Measurements from ENCODE around the gene HEBP1.
A peak's percentile ranks its signal among the peaks of the same experiment; 100 is the strongest.

The HEBP1 gene

DNA sequence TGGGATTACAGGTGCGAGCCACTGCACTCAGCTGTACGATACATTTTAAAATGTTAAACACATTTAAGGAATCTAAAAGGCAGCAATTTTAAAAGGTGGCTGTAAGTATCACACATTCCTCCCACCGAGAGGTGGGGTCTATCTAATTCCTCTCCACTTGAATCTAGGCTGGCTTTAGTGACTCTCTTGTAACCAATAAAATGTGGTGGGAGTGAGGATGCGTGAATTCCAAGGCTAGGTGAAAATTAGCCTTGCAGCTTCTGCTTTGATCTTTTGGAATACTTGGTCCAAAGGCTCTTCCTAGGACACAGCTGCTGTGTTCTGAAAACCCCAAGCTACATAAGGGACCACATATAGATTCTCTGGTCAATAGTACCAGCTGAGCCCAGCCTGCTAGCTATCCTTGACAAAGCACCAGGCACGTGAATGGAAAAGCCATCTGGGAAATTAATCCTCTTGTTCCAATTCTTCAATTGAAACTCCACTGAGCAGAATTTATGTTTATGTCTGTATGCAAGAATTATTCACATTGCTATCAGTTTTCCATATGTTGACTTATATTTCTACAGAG is 39.3 kb downstream of the HEBP1 start:
- H3K27ac ChIP-seq, result no peak overlapping the region
- H3K4me3 ChIP-seq, result no peak overlapping the region

- H3K4me3 ChIP-seq, result no peak overlapping the region
- no peak overlapping the region for H3K27ac ChIP-seq
Measured at GRCh38 chr12:12958886-12959285, 41.2 kb downstream of the HEBP1 start.

DNA sequence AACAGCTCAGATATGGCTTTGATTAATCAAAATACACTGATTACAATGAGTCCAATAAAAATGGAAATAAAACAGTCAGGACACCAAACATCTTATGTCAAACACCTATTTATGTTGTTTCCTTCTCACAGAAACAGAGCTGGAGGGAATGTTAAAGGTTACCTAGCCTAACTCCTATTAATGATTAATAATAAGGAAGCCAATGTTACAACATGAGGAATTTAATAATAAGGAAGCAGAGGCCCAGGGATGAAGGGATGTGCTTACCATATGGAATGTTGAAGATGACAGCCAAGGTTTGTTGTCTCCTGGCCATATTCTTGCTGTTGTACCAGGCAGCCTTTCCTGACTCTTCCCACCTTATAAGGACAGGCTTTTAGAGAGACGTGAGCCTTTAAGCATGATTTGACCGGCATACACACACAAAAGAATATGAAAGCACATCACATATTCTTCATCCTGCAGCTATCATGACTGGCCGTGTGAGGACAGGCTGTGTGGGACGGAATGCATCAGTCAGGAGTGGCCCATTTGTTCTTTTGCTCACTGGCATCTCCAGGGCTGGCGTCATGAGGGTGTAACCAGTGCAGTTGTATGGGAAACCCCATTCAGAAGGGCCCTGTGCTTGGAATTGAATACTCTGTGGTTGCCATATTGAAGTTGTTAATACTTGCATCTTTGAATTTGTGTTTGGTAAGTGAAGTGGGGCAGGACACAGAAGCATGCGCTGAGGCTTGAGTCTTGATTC is 45.0 kb downstream of the HEBP1 start:
- H3K27ac ChIP-seq, result no peak overlapping the region

GRCh38 chr12:12954356-12954755 is 45.7 kb downstream of the HEBP1 start:
- H3K4me3 ChIP-seq, result no peak overlapping the region
- H3K27ac ChIP-seq, result no peak overlapping the region

More for the DNA sequence above, 45.0 kb downstream of the HEBP1 start:
- H3K4me3 ChIP-seq, result no peak overlapping the region

GRCh38 chr12:12952036-12952435 is 48.0 kb downstream of the HEBP1 start, which contains the start of gene GPRC5D:
GPRC5D (minus strand) TSS chr12:12952170; CDS start chr12:12950384, 1,786 bp downstream.
- H3K27ac ChIP-seq, result no peak within 1 kb of the TSS
- no peak within 1 kb of the TSS for H3K4me3 ChIP-seq

DNA sequence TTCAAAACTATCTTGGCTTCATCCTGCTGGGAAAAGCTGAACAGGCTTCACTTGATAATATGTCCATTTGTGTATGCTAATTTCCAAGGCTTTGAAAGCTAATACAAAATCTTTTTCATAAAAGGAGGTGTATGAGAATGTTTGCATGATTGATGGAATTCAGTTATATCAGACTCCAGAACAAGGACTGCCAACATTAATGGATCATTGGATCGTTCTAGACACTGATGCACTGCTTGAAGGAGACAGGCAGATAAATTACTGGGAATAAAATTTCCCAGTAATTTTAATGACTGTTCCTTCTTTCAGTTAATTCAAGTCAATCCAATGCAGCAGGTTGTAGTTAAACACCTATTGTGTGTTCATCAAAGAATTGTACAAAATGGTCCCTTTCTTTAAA is 48.6 kb downstream of the HEBP1 start:
- Histone ChIP-seq H3K27ac (no peak overlapping the region), H3K4me3 (no peak overlapping the region)

GRCh38 chr12:12947902-12948301 is 52.2 kb downstream of the HEBP1 start:
- Histone ChIP-seq H3K4me3 (no peak overlapping the region), H3K27ac (no peak overlapping the region)

- Histone ChIP-seq H3K27ac (peak overlapping the region in 2 of 21 experiments; percentile 25 to 64), H3K4me3 (no peak overlapping the region)
Measured at GRCh38 chr12:12946686-12947355, 53.2 kb downstream of the HEBP1 start.

GRCh38 chr12:12945591-12945990 is 54.5 kb downstream of the HEBP1 start:
- Histone ChIP-seq H3K27ac (no peak overlapping the region), H3K4me3 (no peak overlapping the region)

GRCh38 chr12:12943586-12944260 is 56.3 kb downstream of the HEBP1 start:
- Histone ChIP-seq H3K27ac (peak overlapping the region in 1 of 21 experiments; percentile 31), H3K4me3 (no peak overlapping the region)

DNA sequence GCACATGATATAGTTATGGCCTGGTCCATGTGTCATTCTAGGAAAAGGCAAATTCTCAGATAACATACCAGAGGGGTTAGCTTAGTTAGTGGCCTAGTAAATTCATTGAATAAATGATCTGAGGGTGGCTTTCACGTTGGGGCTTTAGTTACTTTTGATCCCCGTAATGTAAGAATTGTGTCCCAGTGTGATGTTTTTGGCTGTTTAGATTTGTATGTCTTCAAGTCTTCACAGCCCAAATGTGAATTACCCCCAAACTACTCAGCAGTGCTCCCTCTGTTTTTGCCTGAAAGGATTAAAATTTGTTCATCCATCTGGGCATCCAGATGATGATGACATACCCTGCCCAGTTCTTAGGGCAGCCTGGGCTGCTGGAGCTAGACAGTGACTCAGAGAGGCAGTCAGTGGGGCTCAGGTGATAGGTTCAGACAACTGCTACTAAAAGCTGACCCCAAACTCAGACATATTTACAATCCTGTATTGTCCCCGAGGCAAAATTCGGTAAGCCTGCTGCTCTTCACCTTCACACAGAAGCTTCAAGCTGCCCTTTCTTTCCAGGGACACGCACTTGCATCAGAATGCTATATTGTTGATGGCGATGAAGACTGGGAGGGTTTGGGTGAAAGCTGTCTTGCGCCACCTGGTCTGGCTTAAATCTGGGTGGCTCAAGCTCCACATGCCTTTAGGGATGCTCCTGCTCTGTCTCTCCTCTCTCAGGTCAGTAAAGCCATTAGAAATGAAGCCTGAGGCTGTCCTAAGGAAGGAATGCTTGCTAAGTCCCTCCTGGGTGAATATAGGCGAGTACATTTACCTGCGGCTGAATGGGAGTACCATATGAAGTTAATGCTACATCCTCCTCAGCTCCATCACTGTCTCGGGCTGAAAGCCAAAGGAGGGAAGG is 58.4 kb downstream of the HEBP1 start:
- no peak overlapping the region for H3K27ac ChIP-seq

DNA sequence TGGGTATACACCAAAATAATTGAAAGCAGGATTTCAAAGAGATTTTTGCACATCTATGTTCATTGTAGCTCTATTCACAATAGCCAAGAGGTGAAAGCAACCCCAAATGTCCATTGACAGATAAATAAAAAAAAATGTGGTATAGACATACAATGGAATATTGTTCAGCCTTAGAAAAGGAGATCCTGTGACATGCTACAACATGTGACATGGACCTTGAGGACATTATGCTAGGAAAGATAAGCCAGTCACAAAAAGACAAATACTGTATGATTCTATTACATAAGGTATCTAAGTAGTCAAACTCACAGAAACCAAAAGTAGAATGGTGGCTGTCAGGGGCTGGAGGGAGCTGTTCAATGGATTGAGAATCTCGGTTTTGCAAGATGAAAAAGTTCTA is 60.2 kb downstream of the HEBP1 start:
- Histone ChIP-seq H3K4me3 (no peak overlapping the region), H3K27ac (no peak overlapping the region)

More for the DNA sequence above, 58.4 kb downstream of the HEBP1 start:
- no peak overlapping the region for H3K4me3 ChIP-seq

DNA sequence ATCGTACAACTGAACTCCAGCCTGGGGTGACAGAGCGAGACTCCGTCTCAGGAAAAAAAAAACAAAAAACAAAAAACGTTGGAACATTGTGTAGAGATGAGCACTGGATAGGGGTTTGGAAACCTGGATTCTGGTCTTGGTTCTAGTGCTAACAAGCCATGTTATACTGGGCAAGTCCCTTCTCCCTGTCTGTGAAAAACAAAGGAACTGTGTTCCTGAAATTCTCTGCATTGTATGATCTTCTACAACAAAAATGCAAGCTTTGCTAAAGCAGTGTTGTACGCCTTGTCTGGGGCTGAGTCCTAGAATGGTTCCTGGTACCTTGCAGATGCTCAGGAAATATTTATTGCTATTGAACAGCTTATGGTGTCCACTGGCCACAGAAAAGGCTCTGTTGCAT is 61.5 kb downstream of the HEBP1 start:
- H3K4me3 ChIP-seq, result no peak overlapping the region

DNA sequence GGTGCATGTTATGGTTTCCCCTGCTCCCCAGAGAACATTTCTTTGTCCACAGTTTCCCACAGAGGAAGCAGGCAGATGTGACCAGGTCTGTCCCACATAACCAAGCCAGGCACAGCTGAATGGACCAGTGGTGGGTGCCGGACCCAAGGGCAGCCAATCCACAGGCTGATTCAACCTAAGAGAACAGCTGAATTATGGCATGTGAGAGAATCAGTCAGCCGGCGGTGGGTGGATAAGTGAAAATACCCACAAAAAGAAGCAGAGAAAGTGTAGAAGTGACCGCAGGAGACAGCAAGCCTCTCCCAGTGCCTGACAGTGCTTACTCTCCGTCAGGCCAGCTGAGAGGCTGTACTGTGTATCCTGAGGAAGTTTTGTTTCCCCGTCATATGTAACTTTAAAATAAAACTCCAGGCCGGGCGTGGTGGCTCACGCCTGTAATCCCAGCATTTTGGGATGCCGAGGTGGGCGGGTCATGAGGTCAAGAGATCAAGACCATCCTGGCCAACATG is 63.0 kb downstream of the HEBP1 start:
- Histone ChIP-seq H3K4me3 (no peak overlapping the region), H3K27ac (no peak overlapping the region)

More for the DNA sequence above, 61.5 kb downstream of the HEBP1 start:
- H3K27ac ChIP-seq, result no peak overlapping the region

DNA sequence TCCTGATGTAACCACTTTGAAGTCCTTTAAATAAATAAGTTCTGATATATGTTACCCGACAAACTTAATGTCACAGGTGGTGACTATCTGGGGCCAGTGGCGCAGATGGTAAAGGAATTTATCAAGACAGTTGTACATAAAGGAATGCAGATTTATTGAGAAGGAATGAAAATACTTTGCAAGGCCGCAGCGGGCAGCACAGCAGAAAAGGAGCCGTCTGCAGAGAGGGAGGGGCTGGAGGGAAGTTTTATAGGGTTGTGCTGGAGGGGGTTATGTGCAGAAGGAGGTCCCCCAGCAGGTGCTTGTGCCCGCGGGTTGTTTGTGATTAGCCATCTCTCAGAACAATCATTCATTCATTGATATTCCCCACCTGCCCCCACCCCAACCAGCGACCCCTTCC is 65.5 kb downstream of the HEBP1 start:
- no peak overlapping the region for H3K4me3 ChIP-seq
- no peak overlapping the region for H3K27ac ChIP-seq

GRCh38 chr12:12933742-12934141 is 66.3 kb downstream of the HEBP1 start:
- Histone ChIP-seq H3K27ac (no peak overlapping the region), H3K4me3 (no peak overlapping the region)

GRCh38 chr12:12930633-12931219 is 69.3 kb downstream of the HEBP1 start:
- H3K4me3 ChIP-seq, result no peak overlapping the region
- H3K27ac ChIP-seq, result no peak overlapping the region

- H3K27ac ChIP-seq, result no peak overlapping the region
- no peak overlapping the region for H3K4me3 ChIP-seq
Measured at GRCh38 chr12:12929696-12930095, 70.4 kb downstream of the HEBP1 start.
